SU-DHL-6 (cell line): ENCODE data around the gene PEX13.

Source experiments
- H2AFZ ChIP-seq: fragments of 200-600 bp; sonication (generic); 2 replicates; pipeline ENCODE4 v1.6.1; 2014; ENCODE audit warnings: low read depth, mild to moderate bottlenecking, moderate library complexity, mixed read lengths, antibody characterized with exemption, low read length; ENCODE audit not compliant: severe bottlenecking
- H3F3A ChIP-seq: fragments of 200-600 bp; shearing (Covaris generic); 2 replicates; pipeline ENCODE4 v1.6.0; 2016; ENCODE audit warnings: antibody characterized with exemption, mild to moderate bottlenecking; ENCODE audit not compliant: insufficient read depth
- H3K27ac ChIP-seq: fragments of 200-600 bp; sonication (generic); 2 replicates; pipeline ENCODE4 v1.5.1; 2016; ENCODE audit warnings: low read depth, mild to moderate bottlenecking, low read length, moderate library complexity, mixed read lengths
- H3K27me3 ChIP-seq: fragments of 200-600 bp; sonication (generic), shearing (Covaris generic); 2 replicates; pipeline ENCODE4 v1.6.0; 2014; ENCODE audit warnings: mild to moderate bottlenecking, low read length
- H3K36me3 ChIP-seq: fragments of 200-600 bp; sonication (generic); 2 replicates; pipeline ENCODE4 v1.6.1; 2014; ENCODE audit warnings: mild to moderate bottlenecking, low read length, mixed read lengths
- H3K4me2 ChIP-seq: fragments of 300-600, 200-600 bp; shearing (Covaris generic), sonication (generic); 2 replicates; pipeline ENCODE4 v1.6.0; 2014; ENCODE audit warnings: low read length, low read depth, mild to moderate bottlenecking; ENCODE audit not compliant: poor library complexity, severe bottlenecking
- H3K4me3 ChIP-seq: fragments of 200-600 bp; sonication (generic); 2 replicates; pipeline ENCODE4 v1.5.1; 2014; ENCODE audit warnings: antibody characterized with exemption, low read length, mild to moderate bottlenecking, mixed read lengths; ENCODE audit not compliant: insufficient read depth, poor library complexity, severe bottlenecking
- H3K79me2 ChIP-seq: fragments of 200-600 bp; sonication (generic); 2 replicates; pipeline ENCODE4 v1.6.1; 2014; ENCODE audit warnings: mild to moderate bottlenecking, low read length, moderate library complexity; ENCODE audit not compliant: insufficient read depth
- H3K9ac ChIP-seq: fragments of 200-600 bp; sonication (generic); 2 replicates; pipeline ENCODE4 v1.7.0; 2014; ENCODE audit warnings: mild to moderate bottlenecking, low read length
- H3K9me2 ChIP-seq: fragments of 200-600 bp; sonication (generic); replicated peaks from 2 replicates; pipeline ENCODE4 v1.6.1; 2014; ENCODE audit warnings: low read length; ENCODE audit not compliant: insufficient read depth
- H3K9me3 ChIP-seq: fragments of 200-600 bp; sonication (generic); 2 replicates; pipeline ENCODE4 v1.6.1; 2014; ENCODE audit warnings: low read length, mixed read lengths; ENCODE audit not compliant: insufficient read depth
- H4K20me1 ChIP-seq: fragments of 200-600 bp; sonication (generic); 2 replicates; pipeline ENCODE4 v1.6.1; 2014; ENCODE audit warnings: low read depth, mild to moderate bottlenecking, antibody characterized with exemption, low read length, moderate library complexity, mixed read lengths
- CTCF ChIP-seq: fragments of 200-600 bp; sonication (generic); IDR thresholded peaks from one replicate; pipeline ENCODE4 v1.5.1; 2017; ENCODE audit warnings: antibody characterized with exemption, mild to moderate bottlenecking, low read length, moderate library complexity; ENCODE audit not compliant: insufficient read depth, poor library complexity, severe bottlenecking
- EZH2phosphoT487 ChIP-seq: fragments of 200-600 bp; sonication (generic), shearing (Covaris generic); conservative IDR thresholded peaks from 2 replicates; pipeline ENCODE4 v1.6.1; 2018; ENCODE audit warnings: mild to moderate bottlenecking, antibody characterized with exemption, low read length, moderate library complexity, mixed read lengths

Gene PEX13

GRCh38 chr2:61089797-61090196 is 72.3 kb downstream of the PEX13 start:
- H3K9ac ChIP-seq = no peak overlapping the region
- no peak overlapping the region for H3K4me2 ChIP-seq
- no peaks in the 10 kb centered on the region for H3K79me2 ChIP-seq
- H4K20me1 ChIP-seq = no peaks in the 10 kb centered on the region
- H3K9me3 ChIP-seq = no peaks in the 10 kb centered on the region
- no peak for TF ChIP-seq CTCF
- no peak for TF ChIP-seq EZH2phosphoT487
- H2AFZ ChIP-seq = no peak overlapping the region
- H3K4me3 ChIP-seq = no peak overlapping the region
- no peaks in the 10 kb centered on the region for H3K27me3 ChIP-seq
- no peaks in the 10 kb centered on the region for H3K9me2 ChIP-seq
- H3K27ac ChIP-seq = no peak overlapping the region
- H3K36me3 ChIP-seq = peaks cover 4% of the 10 kb centered on the region; the same call in 1 of the 2 replicates
- no peaks in the 10 kb centered on the region for H3F3A ChIP-seq

- no peaks in the 10 kb centered on the region for H3K9me2 ChIP-seq
- no peak overlapping the region for H3K9ac ChIP-seq
- no peak overlapping the region for H3K27ac ChIP-seq
- no peak overlapping the region for H3K4me2 ChIP-seq
- H3K27me3 ChIP-seq = no peaks in the 10 kb centered on the region
- no peaks in the 10 kb centered on the region for H4K20me1 ChIP-seq
- no peak overlapping the region for H3K4me3 ChIP-seq
- no peaks in the 10 kb centered on the region for H3K9me3 ChIP-seq
- no peaks in the 10 kb centered on the region for H3K79me2 ChIP-seq
- H2AFZ ChIP-seq = no peak overlapping the region
- TF ChIP-seq CTCF = no peak
- TF ChIP-seq EZH2phosphoT487 = no peak
- no peaks in the 10 kb centered on the region for H3F3A ChIP-seq
- H3K36me3 ChIP-seq = peaks cover 4% of the 10 kb centered on the region; the same call in 1 of the 2 replicates
These were observed 72.9 kb downstream of the PEX13 start for GRCh38 chr2:61090386-61090921.

DNA sequence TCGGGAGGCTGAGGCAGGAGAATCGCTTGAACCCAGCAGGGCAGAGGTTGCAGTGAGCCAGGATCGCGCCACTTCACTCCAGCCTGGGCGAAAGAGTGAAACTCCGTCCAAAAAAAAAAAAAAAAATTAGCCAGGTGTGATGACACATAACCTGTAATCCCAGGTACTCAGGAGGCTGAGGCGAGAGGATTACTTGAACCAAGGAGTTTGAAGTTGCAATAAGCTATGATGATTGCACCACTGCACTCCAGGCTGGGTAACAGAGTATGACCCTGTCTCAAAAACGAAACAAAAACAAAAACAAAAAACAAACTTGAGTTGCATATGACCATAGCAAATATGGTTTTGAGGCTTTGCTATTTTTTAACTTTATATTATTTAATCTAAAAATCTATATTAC is 74.0 kb downstream of the PEX13 start:
- no peaks in the 10 kb centered on the region for H3K27me3 ChIP-seq
- no peak overlapping the region for H3K4me2 ChIP-seq
- H3K4me3 ChIP-seq = no peak overlapping the region
- H3F3A ChIP-seq = no peaks in the 10 kb centered on the region
- no peaks in the 10 kb centered on the region for H3K9me3 ChIP-seq
- H3K9me2 ChIP-seq = no peaks in the 10 kb centered on the region
- H3K27ac ChIP-seq = no peak overlapping the region
- no peak overlapping the region for H3K9ac ChIP-seq
- no peaks in the 10 kb centered on the region for H3K79me2 ChIP-seq
- no peaks in the 10 kb centered on the region for H4K20me1 ChIP-seq
- H2AFZ ChIP-seq = no peak overlapping the region
- H3K36me3 ChIP-seq = peaks cover 4% of the 10 kb centered on the region; the same call in 1 of the 2 replicates
- TF ChIP-seq EZH2phosphoT487 = no peak
- no peak for TF ChIP-seq CTCF
